ENCODE data around the gene DCAF5.
"Not testable (repeated sequence)": the region's sequence is repeated elsewhere in the genome, so short reads cannot be mapped to it uniquely, and the experiment has no call there.

Gene DCAF5

GRCh38 chr14:69152902-69153151 is at the start of gene DCAF5:
Gene DCAF5 (minus strand): TSS chr14:69153119. CDS start chr14:69152978, 141 bp downstream.
- peak; percentile 79 for DNase-seq (ENCODE audit: low read depth)

- no peak for DNase-seq (ENCODE audit: low read depth)
These were observed 46.9 kb upstream of the DCAF5 start for GRCh38 chr14:69199786-69200185.

GRCh38 chr14:69193721-69194120 is 40.8 kb upstream of the DCAF5 start:
- no peak for DNase-seq (ENCODE audit: low read depth)

- peak; percentile 31 for DNase-seq (ENCODE audit: low read depth)
These were observed 38.6 kb upstream of the DCAF5 start, which contains the start of gene EXD2 for GRCh38 chr14:69191340-69192111. Gene EXD2 (plus strand): TSS chr14:69191498. CDS start chr14:69209471, 17,973 bp downstream.

- DNase-seq (ENCODE audit: low read depth): no peak
These were observed 37.3 kb upstream of the DCAF5 start for GRCh38 chr14:69190191-69190590.

GRCh38 chr14:69183735-69184134 is 30.8 kb upstream of the DCAF5 start:
- no peak for DNase-seq (ENCODE audit: low read depth)

GRCh38 chr14:69182580-69182979 is 29.7 kb upstream of the DCAF5 start:
- not testable (repeated sequence) for DNase-seq (ENCODE audit: low read depth)

GRCh38 chr14:69181491-69181890 is 28.6 kb upstream of the DCAF5 start:
- no peak for DNase-seq (ENCODE audit: low read depth)

GRCh38 chr14:69175130-69175529 is 22.2 kb upstream of the DCAF5 start:
- no peak for DNase-seq (ENCODE audit: low read depth)

- DNase-seq (ENCODE audit: low read depth): no peak
These were observed 18.6 kb upstream of the DCAF5 start for GRCh38 chr14:69171569-69171968.

GRCh38 chr14:69170839-69171238 is 17.9 kb upstream of the DCAF5 start:
- DNase-seq (ENCODE audit: low read depth): no peak

- DNase-seq (ENCODE audit: low read depth): not testable (repeated sequence)
These were observed 12.9 kb upstream of the DCAF5 start for GRCh38 chr14:69165787-69166186.

- DNase-seq (ENCODE audit: low read depth): no peak
These were observed 8.7 kb upstream of the DCAF5 start for GRCh38 chr14:69161590-69161989.

GRCh38 chr14:69156224-69156623 is 3.3 kb upstream of the DCAF5 start:
- no peak for DNase-seq (ENCODE audit: low read depth)

GRCh38 chr14:69154779-69155178 is 1.9 kb upstream of the DCAF5 start:
- DNase-seq (ENCODE audit: low read depth): no peak

GRCh38 chr14:69153873-69154270 is 953 bp upstream of the DCAF5 start:
- no peak for DNase-seq (ENCODE audit: low read depth)

GRCh38 chr14:69153152-69153872 is 393 bp upstream of the DCAF5 start:
- no peak for DNase-seq (ENCODE audit: low read depth)

GRCh38 chr14:69152181-69152901 is 578 bp downstream of the DCAF5 start:
- DNase-seq (ENCODE audit: low read depth): peak; percentile 20

- peak; percentile 49 for DNase-seq (ENCODE audit: low read depth)
These were observed 1.3 kb downstream of the DCAF5 start for GRCh38 chr14:69151458-69152180.

- no peak for DNase-seq (ENCODE audit: low read depth)
These were observed 3.3 kb downstream of the DCAF5 start for GRCh38 chr14:69149461-69150244.

GRCh38 chr14:69142101-69142500 is 10.8 kb downstream of the DCAF5 start:
- DNase-seq (ENCODE audit: low read depth): no peak

All from stimulated activated CD8-positive, alpha-beta memory T cell treated with anti-CD3 and anti-CD28 coated beads, Interleukin-15, amount 100 ng/mL, for 1 hour (primary cell).